ENCODE data around the gene STK35. TPM values are rescaled to one million over a fixed set of nuclear protein-coding genes. Genes with fewer than 3 reads are reported as not detected.

Gene STK35
- total RNA-seq, 1 donor from 2014 or later = 14.5 TPM

- Mint-ChIP-seq H3K27ac (ENCODE audit: unreplicated experiment) (peak overlapping the region; percentile 86), H3K27me3 (ENCODE audit: low read depth) (no peaks in the 10 kb centered on the region), H3K4me1 (ENCODE audit: low read depth) (peaks cover 43% of the 10 kb centered on the region), H3K4me3 (ENCODE audit: unreplicated experiment) (no peak overlapping the region), H3K36me3 (ENCODE audit: low read depth) (peaks cover 22% of the 10 kb centered on the region), H3K9me3 (ENCODE audit: low read depth) (no peaks in the 10 kb centered on the region)
- DNase-seq (ENCODE audit: low spot score) = no peak
- no peak for TF ChIP-seq CTCF (IDR thresholded peaks at IDR 0.05)
Observed at GRCh38 chr20:2114990-2115681, 13.5 kb downstream of the STK35 start.

GRCh38 chr20:2116170-2116940 lies 14.7 kb downstream of the STK35 start:
- TF ChIP-seq CTCF (IDR thresholded peaks at IDR 0.05) = no peak
- H3K9me3 Mint-ChIP-seq (ENCODE audit: low read depth) = no peaks in the 10 kb centered on the region
- no peak overlapping the region for H3K27ac Mint-ChIP-seq (ENCODE audit: unreplicated experiment)

GRCh38 chr20:2118783-2119182 lies 17.2 kb downstream of the STK35 start:
- no peak for DNase-seq (ENCODE audit: low spot score)
- no peaks in the 10 kb centered on the region for H3K27me3 Mint-ChIP-seq (ENCODE audit: low read depth)
- H3K9me3 Mint-ChIP-seq (ENCODE audit: low read depth) = no peaks in the 10 kb centered on the region
- TF ChIP-seq CTCF (IDR thresholded peaks at IDR 0.05) = no peak
- no peak overlapping the region for H3K4me3 Mint-ChIP-seq (ENCODE audit: unreplicated experiment)
- no peak overlapping the region for H3K27ac Mint-ChIP-seq (ENCODE audit: unreplicated experiment)
- H3K36me3 Mint-ChIP-seq (ENCODE audit: low read depth) = peaks cover 25% of the 10 kb centered on the region
- peaks cover 31% of the 10 kb centered on the region for H3K4me1 Mint-ChIP-seq (ENCODE audit: low read depth)

More at GRCh38 chr20:2116170-2116940, 14.7 kb downstream of the STK35 start:
- no peak overlapping the region for H3K4me3 Mint-ChIP-seq (ENCODE audit: unreplicated experiment)
- no peaks in the 10 kb centered on the region for H3K27me3 Mint-ChIP-seq (ENCODE audit: low read depth)
- no peak for DNase-seq (ENCODE audit: low spot score)
- H3K36me3 Mint-ChIP-seq (ENCODE audit: low read depth) = peaks cover 22% of the 10 kb centered on the region
- peaks cover 34% of the 10 kb centered on the region for H3K4me1 Mint-ChIP-seq (ENCODE audit: low read depth)

GRCh38 chr20:2122936-2123335 lies 21.3 kb downstream of the STK35 start:
- H3K27ac Mint-ChIP-seq (ENCODE audit: unreplicated experiment) = peak overlapping the region; percentile 24
- DNase-seq (ENCODE audit: low spot score) = no peak

More at GRCh38 chr20:2122936-2123335, 21.3 kb downstream of the STK35 start:
- Mint-ChIP-seq H3K4me1 (ENCODE audit: low read depth) (peaks cover 12% of the 10 kb centered on the region), H3K27me3 (ENCODE audit: low read depth) (no peaks in the 10 kb centered on the region), H3K9me3 (ENCODE audit: low read depth) (no peaks in the 10 kb centered on the region), H3K4me3 (ENCODE audit: unreplicated experiment) (no peak overlapping the region), H3K36me3 (ENCODE audit: low read depth) (peaks cover 9% of the 10 kb centered on the region)
- no peak for TF ChIP-seq CTCF (IDR thresholded peaks at IDR 0.05)
